Uterus (tissue), 4 donors: ENCODE results near the gene NFATC1. TPM values are rescaled to one million over a fixed set of nuclear protein-coding genes. Genes with fewer than 3 reads are reported as not detected.

Experiments
- DNase-seq, 2 donors: peaks; one replicate each; pipeline ENCODE4 v3.0.0-alpha.2; 2019 to 2020
- H3K27ac ChIP-seq, 2 donors: fragments of 200-600 bp; sonication (generic); 1 replicate in 1 of 2; 2 replicates in 1 of 2; pipeline ENCODE4 v1.5.1; 2016 to 2018
- H3K27me3 ChIP-seq, 2 donors: fragments of 200-600 bp; sonication (generic); one replicate each; pipeline ENCODE4 v1.5.1; 2018 to 2019; ENCODE audit warnings: control low read depth in 1 of 2
- H3K36me3 ChIP-seq, 2 donors: fragments of 200-600 bp; sonication (generic); one replicate each; pipeline ENCODE4 v1.5.1; 2019; ENCODE audit warnings: control low read depth in 1 of 2
- H3K4me1 ChIP-seq, 2 donors: fragments of 200-600 bp; sonication (generic); one replicate each; pipeline ENCODE4 v1.5.1; 2018 to 2019; ENCODE audit warnings: control low read depth in 1 of 2
- H3K4me3 ChIP-seq, 2 donors: fragments of 200-600 bp; sonication (generic); 1 replicate in 1 of 2; 2 replicates in 1 of 2; pipeline ENCODE4 v1.5.1; 2018 to 2019; ENCODE audit warnings: mild to moderate bottlenecking in 1 of 2
- H3K9me3 ChIP-seq, 2 donors: fragments of 200-600 bp; sonication (generic); one replicate each; pipeline ENCODE4 v1.5.1; 2019; ENCODE audit warnings: control low read depth in 1 of 2
- POLR2A ChIP-seq, 2 donors: fragments of 450-650 bp; IDR thresholded peaks; one replicate each; pipeline ENCODE4 v1.6.1; 2016; ENCODE audit warnings: antibody characterized with exemption in 2 of 2, mild to moderate bottlenecking in 1 of 2, moderate library complexity in 1 of 2
- intact Hi-C: fragments of 100-400 bp; cut with DNase I; formaldehyde crosslinking; loops from one replicate; pipeline ENCODE4 v1.15.1; 2023; ENCODE audit warnings: low total_unique reads
- total RNA-seq, 4 donors: library from RNA; depleted of rRNA in 3 of 4; stranded (reverse); fragments of >200 nt in 3 of 4; gene quantifications; one replicate each; pipeline versions ENCODE4 v1.1.0 to v1.2.4, GENCODE V29; 2014 to 2023
- TF ChIP-seq, protein P1 (sequence below), 4 experiments: fragments of 200-600 bp in 2 of 4; fragments of 450-650 bp in 2 of 4; sonication (generic) in 2 of 4; IDR thresholded peaks; one replicate each; pipeline ENCODE4 v1.5.1; 2016 to 2019; ENCODE audit warnings: antibody characterized with exemption in 4 of 4, mild to moderate bottlenecking in 2 of 4, moderate library complexity in 1 of 4
- donor health status: DM: yes; HTN: yes; CAD: no.

NFATC1 gene
- total RNA-seq, 4 donors from 2014 or later, result 9.2 to 25.1 (median 14.6) TPM

DNA sequence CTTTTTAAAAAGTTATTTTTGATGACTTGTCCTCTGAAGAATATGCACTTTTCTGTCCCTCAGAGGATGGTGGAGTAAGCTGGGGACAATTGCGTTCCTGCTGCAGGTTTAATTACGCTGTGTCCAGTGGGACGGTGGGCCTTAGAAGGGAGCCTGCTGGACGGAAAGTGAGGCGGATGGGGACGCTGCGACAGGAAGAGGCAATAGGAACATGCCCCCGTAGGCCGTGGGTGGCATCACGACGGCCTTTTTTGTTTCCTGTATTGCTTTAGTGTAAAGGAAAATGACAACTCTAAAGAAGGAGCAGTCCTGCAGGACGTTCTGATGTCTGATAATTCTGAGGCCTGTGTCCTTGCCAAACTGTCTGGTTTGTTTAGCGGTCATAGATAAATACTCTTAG lies 121.6 kb downstream of the NFATC1 start:
- no peak overlapping the region for H3K4me3 ChIP-seq
- DNase-seq, result no peak
- H3K9me3 ChIP-seq, result no peaks in the 10 kb centered on the region
- no peak overlapping the region for H3K27ac ChIP-seq
- no peaks in the 10 kb centered on the region for H3K27me3 ChIP-seq
- intact Hi-C loops, result no loop called here
- no peaks in the 10 kb centered on the region for H3K4me1 ChIP-seq
- H3K36me3 ChIP-seq, result no peaks in the 10 kb centered on the region
- TF ChIP-seq, protein P1, sequence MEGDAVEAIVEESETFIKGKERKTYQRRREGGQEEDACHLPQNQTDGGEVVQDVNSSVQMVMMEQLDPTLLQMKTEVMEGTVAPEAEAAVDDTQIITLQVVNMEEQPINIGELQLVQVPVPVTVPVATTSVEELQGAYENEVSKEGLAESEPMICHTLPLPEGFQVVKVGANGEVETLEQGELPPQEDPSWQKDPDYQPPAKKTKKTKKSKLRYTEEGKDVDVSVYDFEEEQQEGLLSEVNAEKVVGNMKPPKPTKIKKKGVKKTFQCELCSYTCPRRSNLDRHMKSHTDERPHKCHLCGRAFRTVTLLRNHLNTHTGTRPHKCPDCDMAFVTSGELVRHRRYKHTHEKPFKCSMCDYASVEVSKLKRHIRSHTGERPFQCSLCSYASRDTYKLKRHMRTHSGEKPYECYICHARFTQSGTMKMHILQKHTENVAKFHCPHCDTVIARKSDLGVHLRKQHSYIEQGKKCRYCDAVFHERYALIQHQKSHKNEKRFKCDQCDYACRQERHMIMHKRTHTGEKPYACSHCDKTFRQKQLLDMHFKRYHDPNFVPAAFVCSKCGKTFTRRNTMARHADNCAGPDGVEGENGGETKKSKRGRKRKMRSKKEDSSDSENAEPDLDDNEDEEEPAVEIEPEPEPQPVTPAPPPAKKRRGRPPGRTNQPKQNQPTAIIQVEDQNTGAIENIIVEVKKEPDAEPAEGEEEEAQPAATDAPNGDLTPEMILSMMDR (IDR thresholded peaks at IDR 0.05), result no peak
- no peak for TF ChIP-seq POLR2A (IDR thresholded peaks at IDR 0.05)

- Histone ChIP-seq H3K4me3 (no peak overlapping the region), H3K4me1 (no peaks in the 10 kb centered on the region), H3K9me3 (no peaks in the 10 kb centered on the region), H3K27ac (no peak overlapping the region), H3K27me3 (no peaks in the 10 kb centered on the region), H3K36me3 (no peaks in the 10 kb centered on the region)
- no peak for TF ChIP-seq POLR2A (IDR thresholded peaks at IDR 0.05)
- TF ChIP-seq, protein P1 (IDR thresholded peaks at IDR 0.05), result no peak
- intact Hi-C loops, result no loop called here
- no peak for DNase-seq
Observed at GRCh38 chr18:79518028-79518682, 122.4 kb downstream of the NFATC1 start.

DNA sequence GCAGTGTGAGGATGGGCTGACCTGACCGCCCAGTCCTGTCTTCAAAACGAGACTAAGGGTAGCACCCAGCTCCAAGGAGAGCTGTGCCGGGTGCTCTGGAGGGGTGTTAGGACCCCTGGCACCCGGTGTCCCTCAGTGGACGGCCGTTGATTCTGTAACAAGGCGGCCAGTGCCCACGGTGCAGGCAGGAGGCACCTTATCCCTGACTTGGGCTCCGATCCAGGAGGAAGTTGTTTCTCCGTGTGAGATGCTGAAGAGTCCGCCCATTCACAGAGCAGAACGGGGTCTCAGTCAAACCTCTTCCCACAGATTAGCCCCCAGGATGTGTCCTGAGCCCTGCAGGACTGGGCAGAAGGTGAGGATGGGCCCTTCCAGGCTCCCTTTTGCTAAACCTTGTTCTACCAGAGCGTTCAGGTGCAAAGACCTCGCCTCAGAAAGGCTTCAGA lies 123.0 kb downstream of the NFATC1 start:
- Histone ChIP-seq H3K4me3 (no peak overlapping the region), H3K27me3 (no peaks in the 10 kb centered on the region), H3K36me3 (no peaks in the 10 kb centered on the region), H3K27ac (no peak overlapping the region), H3K9me3 (no peaks in the 10 kb centered on the region), H3K4me1 (no peaks in the 10 kb centered on the region)
- intact Hi-C loops, result no loop called here
- DNase-seq, result no peak
- TF ChIP-seq POLR2A (IDR thresholded peaks at IDR 0.05), result no peak
- TF ChIP-seq, protein P1 (IDR thresholded peaks at IDR 0.05), result no peak

- Histone ChIP-seq H3K4me1 (no peaks in the 10 kb centered on the region), H3K36me3 (no peaks in the 10 kb centered on the region), H3K9me3 (no peaks in the 10 kb centered on the region), H3K27ac (no peak overlapping the region), H3K4me3 (no peak overlapping the region), H3K27me3 (no peaks in the 10 kb centered on the region)
- no peak for DNase-seq
- TF ChIP-seq, protein P1 (IDR thresholded peaks at IDR 0.05), result no peak
- no peak for TF ChIP-seq POLR2A (IDR thresholded peaks at IDR 0.05)
- intact Hi-C loops, result no loop called here
Observed at GRCh38 chr18:79519751-79520477, 124.2 kb downstream of the NFATC1 start.
